Epithelial cell of esophagus (primary cell): Measurements from ENCODE around the gene BDKRB2.
A peak's percentile ranks its signal among the peaks of the same experiment; 100 is the strongest.

Source experiments
- DNase-seq: peaks from one replicate; pipeline ENCODE4 v3.0.0; 2010; ENCODE audit warnings: low read depth
- H3K4me3 ChIP-seq: 2 replicates; pipeline ENCODE4 v1.5.1; 2011; ENCODE audit warnings: mild to moderate bottlenecking, low read length, control low read depth
- CTCF ChIP-seq: IDR thresholded peaks from 2 replicates; pipeline ENCODE4 v1.5.1; 2011; ENCODE audit warnings: low read depth, mild to moderate bottlenecking, low read length, control low read depth, inconsistent platforms; ENCODE audit not compliant: insufficient read depth; ENCODE audit errors: missing control alignments

BDKRB2 gene

GRCh38 chr14:96252999-96253539 lies 48.4 kb downstream of the BDKRB2 start:
- DNase-seq: peak; percentile 88
- no peak overlapping the region for H3K4me3 ChIP-seq
- TF ChIP-seq CTCF: no peak

- H3K4me3 ChIP-seq: no peak overlapping the region
- no peak for TF ChIP-seq CTCF
- DNase-seq: no peak
These were observed 50.0 kb downstream of the BDKRB2 start for GRCh38 chr14:96254687-96255086.

DNA sequence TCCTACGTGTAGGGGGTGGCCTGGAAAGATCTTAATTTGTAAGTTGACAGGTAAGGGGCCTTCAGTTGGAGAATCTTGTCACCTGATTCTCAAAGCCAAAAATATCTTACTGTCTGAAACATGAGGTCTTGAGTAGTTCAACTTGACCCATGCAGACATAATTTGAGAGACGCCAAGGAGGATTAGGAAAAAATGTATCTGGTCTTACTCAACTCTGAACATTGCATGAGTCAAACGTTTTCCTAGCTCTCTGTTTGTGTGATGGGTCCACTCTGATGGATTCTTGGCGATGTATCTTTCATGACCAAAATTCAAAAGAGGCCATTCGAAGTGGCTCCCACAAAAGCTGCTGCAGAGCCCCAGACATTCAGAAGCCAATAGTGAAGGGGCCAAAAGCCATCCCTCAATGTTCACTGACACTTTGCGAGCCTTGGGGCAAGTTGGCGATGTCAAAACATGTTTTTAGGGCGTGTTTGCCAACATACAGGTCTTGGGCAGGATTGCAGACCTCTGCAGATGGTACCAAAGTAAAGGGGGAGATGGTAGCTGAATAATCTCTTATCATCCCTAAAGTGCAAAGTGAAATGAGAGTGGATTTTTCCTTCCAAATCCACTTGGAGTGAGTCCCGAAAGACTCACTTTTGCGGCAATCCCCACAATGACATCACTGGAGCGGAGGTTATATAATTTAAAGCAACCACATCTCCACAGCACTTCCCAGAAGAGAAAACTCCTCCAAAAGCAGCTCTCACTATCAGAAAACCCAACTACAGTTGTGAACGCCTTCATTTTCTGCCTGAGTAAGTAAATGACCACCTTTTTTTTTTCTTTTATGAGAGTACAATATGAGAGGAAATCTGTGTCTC lies 51.1 kb downstream of the BDKRB2 start, which contains the start of gene BDKRB1:
Gene BDKRB1 (plus strand): TSS at position 710 of the 866 bp plus-strand sequence. CDS start 7,473 bp downstream, outside the sequence.
- DNase-seq: peak; percentile 82
- TF ChIP-seq CTCF: no peak
- H3K4me3 ChIP-seq: no peak within 1 kb of the TSS

DNA sequence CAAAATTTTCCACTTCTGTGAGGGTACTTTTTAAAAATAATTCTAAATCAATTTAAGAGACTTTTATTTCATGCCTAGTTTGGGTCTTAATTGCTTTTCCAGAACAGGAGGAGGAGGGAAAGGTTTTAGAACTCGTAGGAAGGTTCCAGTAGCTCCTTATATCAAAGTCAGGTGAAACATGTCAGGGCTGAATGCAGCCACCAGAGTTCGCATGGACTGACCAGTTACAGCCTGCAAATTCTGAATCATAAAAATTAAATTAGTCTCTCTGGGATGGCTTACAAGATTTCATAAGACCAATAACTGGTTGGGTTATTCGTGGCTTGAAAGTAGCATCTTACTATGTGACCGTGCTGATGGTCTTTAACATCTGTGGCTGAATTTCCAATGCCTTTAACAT lies 51.8 kb downstream of the BDKRB2 start:
- DNase-seq: peak; percentile 89

DNA sequence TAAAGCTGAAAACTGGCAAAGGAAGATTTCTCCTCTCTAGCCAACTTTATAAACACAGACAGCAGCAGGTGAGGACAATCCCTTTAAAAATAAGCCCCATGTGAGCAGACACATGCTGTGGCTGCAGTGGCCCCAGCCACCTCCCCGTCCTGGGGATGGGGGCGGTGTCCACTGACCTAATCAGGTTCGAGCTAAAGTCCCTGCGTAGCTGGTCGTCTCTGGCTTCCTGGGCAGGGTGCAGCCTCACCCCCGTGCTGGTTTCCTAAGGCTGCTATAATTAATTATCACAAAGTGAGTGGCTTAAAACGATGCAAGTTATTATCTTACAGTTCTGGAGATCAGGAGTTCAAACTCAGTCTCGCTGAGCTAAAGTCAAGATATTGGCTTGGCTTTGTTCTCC lies 52.4 kb downstream of the BDKRB2 start:
- no peak for DNase-seq
- no peak overlapping the region for H3K4me3 ChIP-seq
- no peak for TF ChIP-seq CTCF

More for the DNA sequence above, 51.8 kb downstream of the BDKRB2 start:
- peak; percentile 47 for TF ChIP-seq CTCF
- H3K4me3 ChIP-seq: no peak overlapping the region

DNA sequence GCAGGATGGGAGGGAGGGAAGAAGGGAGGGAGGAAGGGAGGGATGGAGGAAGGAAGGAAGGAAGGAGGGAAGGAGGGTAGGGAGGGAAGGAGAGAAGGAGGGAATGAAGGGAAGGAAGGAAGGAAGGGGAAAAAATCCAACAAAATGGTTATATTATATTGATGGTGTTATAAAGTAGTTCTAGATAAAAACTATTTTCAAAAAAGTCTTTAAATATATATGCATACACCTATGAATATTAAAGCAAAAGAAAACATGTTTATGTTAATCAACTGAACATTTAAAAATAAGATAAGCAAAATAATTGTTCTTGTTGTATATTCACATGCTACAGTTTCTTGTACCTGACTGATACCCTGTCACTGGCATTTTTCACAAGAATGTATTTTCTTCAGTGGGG lies 53.3 kb downstream of the BDKRB2 start:
- H3K4me3 ChIP-seq: no peak overlapping the region
- DNase-seq: no peak
- TF ChIP-seq CTCF: no peak

GRCh38 chr14:96260341-96260821 lies 55.7 kb downstream of the BDKRB2 start:
- no peak overlapping the region for H3K4me3 ChIP-seq
- no peak for DNase-seq
- TF ChIP-seq CTCF: no peak
